Embryonic facial prominence (tissue), 1 donor: ENCODE data around the gene RAD50.

Experiments
- DNase-seq: peaks from one replicate; pipeline ENCODE4 v3.0.0-alpha.2; 2016; ENCODE audit errors: extremely low spot score

The RAD50 gene

DNA sequence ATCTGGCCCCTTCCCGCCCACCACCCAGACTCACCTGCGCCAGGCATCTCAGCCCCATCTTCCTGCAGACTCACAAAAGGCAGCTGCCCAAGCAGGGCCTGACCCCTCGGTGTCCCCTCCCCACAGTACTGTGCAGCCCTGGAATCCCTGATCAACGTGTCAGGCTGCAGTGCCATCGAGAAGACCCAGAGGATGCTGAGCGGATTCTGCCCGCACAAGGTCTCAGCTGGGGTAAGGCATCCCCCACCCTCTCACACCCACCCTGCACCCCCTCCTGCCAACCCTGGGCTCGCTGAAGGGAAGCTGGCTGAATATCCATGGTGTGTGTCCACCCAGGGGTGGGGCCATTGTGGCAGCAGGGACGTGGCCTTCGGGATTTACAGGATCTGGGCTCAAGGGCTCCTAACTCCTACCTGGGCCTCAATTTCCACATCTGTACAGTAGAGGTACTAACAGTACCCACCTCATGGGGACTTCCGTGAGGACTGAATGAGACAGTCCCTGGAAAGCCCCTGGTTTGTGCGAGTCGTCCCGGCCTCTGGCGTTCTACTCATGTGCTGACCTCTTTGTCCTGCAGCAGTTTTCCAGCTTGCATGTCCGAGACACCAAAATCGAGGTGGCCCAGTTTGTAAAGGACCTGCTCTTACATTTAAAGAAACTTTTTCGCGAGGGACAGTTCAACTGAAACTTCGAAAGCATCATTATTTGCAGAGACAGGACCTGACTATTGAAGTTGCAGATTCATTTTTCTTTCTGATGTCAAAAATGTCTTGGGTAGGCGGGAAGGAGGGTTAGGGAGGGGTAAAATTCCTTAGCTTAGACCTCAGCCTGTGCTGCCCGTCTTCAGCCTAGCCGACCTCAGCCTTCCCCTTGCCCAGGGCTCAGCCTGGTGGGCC, 103.1 kb downstream of the RAD50 start:
- no peak for DNase-seq

DNA sequence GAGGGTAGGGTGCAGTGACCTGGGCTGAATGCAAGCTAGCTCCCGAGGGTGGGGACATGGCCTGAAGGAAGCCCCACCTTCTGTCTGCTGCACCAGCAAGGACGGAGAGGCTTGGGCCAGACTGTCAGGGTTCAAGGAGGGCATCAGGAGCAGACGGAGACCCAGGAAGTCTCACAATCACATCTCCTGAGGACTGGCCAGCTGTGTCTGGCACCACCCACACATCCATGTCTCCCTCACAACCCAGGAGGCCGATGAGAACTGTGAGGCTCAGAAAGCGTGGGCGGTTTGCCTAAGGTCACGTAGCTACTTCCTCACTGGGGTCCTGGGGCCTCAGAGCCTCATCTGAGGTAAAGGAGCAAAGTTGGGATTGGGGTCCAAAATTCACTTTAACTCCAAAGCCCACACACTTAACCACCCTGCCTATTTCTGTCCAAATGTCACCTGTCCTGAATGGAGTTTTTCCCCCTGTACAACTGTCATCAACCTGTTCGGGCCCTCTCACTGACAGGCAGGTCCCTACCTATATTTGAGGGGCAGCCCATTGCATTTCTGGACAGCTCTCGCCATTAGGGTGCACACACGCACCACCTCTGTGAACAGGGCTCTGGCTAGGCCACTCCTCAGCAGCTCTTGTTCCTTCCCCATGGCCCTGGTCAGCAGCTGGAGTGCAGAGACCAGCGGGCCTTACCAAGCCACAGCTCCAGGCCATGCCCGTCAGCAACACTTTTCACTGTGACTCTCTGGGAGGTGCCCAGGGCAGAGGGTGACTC, 104.6 kb downstream of the RAD50 start:
- DNase-seq: no peak

DNA sequence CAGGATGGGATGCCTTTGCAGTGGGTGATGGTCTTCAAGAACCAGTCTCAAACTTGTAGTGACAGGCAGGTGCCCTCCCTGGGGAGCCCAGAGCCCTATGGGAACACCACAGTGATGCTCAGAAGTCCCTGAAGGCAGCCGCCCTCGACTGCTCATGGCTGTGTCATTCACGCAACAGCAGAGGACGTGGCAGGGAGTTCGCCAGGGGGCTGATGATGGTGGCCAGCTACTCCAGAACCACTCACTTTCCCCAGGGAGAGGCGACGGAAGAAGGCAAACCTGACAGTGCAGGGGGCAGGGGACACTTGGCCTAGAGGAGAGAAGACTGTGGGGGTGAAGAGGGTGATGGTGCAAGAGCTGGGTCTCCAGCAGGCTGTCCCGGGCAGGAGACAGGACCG, 105.2 kb downstream of the RAD50 start:
- no peak for DNase-seq

DNA sequence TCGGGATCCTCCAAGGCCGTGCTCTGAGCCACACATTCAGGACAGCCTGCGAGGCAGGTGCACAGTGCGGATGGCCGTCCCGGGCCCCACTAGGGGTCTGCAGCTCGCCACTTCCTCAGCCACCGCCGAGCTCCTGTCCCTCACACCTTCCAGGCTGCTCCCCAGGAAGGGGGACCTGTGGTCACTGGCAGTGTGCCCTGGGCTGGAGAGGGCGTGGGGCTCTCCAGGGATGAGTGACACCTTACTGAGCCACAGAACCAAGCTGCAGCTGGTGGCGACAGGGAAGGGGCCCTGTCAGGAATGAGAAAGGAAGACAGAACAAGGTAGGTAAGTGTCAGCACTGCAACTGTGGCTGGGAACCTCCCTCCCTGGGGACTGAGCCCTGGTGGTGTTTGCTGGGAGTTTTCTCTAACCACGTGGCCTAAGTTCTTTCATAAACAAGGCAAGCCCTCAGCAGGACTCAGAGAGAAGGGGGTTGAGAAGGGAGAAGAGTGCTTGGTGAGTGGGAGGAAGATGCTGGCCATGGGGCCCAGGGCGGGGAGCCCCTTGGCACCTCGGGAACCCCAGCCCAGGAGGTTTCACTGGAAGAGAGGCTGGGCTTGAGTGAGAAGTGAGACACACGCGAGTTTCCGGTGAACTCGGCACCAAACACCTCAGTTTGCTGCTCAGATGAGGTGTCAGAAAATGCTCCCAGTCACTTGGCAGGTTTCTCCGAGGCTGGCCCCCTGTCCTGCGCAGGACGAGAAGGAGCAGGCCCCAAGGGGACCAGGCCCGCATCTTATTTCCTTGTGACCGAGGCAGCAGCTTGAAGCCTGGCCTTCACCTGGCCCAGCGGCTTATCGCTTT, 106.4 kb downstream of the RAD50 start:
- no peak for DNase-seq

DNA sequence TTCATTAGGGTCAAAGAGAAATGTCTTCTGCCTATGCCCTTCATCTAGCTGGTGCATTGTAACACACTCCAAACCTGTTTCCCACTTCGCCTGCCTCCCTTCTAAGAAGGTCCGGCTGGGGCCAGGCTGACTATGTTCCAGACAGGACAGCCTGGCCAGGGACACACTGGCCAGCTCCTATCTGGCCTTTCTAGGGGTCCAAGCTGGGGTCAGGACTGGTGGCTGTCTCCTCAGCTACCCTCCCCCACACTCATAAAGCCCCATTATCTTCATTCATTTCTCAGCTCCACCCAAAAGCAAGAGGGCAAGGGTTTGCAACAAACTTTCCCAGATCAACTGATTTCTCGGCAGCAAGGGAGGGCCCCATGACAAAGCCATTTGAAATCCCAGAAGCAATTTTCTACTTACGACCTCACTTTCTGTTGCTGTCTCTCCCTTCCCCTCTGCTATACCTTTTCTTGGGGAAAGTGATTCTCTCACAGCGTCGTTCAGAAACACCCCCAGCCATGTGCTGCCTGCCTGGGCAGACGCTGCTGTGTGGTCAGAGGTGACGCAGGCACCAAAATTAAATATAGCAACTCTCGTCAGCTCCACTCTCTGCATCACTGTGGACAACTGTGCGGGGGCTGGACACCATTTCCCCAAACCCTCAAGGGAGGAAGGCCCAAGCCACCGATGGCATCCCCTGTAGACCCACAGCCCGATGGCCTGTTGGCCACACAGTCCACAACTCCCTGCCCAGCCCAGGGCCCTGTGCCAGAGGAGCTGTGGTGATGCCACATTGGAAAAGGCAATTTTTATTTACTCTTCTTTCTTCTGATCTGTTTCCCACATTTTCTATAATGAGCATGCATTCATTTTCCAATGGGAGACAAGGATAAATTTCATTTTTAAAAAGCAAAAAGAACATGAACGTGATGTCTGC, 107.3 kb downstream of the RAD50 start:
- DNase-seq: no peak

DNA sequence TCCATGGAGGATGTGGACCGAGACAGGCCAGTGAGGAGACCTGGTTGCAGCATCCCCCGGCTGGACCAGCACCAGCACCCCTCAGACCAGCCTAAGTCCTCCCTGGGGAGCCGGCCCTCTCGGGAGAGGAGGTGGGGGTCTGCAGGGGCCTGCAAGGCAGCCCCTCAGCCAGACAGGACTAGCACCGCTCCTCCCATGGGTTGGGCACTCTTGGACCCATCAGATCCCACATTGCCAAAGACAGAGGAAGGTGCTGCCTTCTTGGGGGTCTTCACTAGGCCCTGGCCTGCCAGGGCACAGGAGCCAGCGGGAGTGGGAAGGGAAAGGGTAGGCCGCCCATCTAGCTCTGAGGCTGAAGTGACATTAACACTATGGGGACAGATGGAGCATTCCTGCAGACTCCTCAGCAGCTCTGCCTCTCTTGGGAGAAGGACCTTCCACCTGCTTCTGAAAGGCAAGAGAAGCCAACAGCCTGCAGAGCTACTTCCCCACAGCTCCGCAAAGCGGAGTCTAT, 108.0 kb downstream of the RAD50 start:
- no peak for DNase-seq

DNA sequence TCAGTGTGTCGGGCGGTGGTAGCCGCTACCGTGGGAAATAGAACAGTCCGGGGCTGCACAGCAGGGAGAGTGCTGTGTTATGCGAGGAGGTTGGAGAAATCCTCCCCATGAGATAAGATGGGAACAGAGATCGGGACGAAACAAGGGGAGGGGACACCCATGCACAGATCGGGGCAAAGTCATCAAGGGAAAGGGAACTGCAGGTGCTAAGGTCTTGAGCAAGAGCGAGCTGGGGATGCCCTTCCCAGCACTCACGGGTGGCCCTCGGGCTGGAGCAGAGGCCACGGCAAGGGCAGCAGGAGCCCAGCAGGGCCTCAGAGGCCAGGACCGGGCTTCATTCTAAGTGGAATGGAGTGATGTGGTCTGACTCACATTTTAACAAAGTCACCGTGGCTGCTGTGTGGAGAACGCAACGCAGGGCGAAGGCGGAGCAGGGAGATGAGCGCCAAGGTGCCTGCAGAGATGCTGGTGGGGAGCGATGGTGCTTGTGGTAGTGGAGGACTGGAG, 108.8 kb downstream of the RAD50 start:
- DNase-seq: no peak

DNA sequence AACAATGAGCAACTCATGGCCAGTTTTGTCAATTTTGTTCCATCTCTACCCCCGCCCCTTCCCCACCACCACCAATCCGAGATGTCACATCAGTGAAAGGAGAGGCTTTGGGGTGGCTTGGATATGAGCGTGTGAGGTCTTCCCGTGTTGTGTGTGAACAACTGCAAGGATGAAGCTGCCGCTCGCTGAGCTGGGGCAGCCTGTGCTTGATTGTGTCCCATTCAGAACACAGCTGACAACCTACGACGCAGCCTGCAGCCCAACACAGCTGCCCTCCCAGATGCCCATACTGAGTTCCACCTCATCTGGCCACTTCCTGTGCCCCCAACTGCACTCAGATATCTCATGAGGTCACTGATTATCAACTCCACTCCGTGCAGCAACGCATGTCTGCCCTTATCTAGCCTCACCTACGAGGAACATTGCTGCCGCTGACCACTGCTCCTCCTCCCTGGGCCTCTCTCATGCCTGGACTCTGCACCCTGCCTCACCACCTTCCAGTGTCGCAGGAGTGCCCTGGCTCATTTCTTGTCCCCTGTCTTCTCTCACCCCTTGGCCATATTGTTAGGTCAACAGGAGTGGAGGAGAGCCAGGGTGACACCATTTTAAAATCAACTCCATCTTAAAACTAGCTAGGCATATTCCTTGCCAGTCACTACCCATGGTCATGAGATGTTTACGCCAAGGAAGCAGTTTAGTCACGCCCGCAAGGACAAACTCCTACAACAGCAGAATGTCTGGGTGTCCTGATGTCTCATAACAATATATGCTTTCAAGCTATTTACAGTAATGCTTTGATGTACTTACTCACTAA, 109.7 kb downstream of the RAD50 start:
- no peak for DNase-seq

DNA sequence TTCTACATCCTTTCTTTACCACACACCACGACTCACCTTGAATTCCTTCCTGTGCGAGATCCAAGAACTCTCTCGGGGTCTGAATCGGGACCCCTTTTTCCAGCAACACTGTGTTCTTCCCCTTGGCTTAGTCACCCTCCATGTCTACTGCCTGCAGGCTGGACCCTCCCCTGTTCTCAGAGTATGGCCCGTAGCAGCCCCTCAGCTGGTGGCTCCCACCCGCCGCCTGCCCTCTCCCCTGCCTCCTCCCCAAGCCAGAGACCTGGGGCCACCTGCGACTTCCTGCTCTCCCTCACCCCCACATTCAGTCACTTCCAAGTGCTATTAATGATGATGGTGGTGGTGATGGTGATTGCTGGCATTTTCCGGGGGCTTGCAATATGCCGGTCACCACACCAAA, 110.5 kb downstream of the RAD50 start:
- no peak for DNase-seq

DNA sequence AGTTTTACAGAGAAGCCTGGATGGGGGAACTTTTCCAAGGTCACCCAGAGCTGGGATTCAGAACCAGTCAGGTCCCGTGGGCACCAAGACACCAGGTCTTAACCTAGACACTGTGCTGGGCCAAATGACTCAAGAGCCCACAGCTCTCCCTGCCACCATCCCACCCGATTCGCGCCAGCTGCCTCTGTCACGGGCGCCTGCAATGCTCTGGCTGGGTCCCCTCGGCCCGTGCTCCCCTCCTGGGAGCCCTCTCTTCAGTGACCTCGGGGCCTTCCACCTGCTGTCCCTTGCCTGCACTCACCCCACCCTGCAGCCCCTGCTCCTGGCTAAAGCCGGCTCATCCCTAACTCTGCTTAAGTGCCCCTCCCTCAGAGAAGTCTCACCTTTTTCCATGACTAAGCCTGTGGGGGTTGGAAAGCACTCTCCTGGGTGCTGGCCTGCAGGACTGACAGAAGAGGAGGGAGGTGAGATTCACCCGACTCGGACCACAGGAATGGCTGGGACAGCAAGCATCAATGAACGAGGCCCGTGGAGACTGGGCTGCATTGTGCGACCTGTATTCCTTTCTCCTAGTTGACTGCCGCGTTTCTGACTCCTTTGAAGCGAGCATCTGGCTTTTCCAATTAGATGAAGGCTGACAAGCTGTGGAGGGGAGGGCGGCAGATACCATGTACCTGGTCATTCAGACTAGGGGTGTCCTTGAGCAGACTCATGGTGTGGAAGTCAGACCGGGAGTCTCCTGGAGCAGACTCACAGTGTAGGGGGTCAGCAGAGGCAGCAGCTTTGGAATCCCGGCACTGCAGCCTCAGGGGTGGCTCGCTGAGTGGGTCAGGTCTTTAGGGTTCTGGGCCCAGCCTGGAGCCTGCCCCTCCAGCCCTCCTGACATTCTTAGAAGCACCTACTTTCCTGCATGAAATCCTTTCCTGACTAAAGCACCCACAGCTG, 111.3 kb downstream of the RAD50 start:
- no peak for DNase-seq

DNA sequence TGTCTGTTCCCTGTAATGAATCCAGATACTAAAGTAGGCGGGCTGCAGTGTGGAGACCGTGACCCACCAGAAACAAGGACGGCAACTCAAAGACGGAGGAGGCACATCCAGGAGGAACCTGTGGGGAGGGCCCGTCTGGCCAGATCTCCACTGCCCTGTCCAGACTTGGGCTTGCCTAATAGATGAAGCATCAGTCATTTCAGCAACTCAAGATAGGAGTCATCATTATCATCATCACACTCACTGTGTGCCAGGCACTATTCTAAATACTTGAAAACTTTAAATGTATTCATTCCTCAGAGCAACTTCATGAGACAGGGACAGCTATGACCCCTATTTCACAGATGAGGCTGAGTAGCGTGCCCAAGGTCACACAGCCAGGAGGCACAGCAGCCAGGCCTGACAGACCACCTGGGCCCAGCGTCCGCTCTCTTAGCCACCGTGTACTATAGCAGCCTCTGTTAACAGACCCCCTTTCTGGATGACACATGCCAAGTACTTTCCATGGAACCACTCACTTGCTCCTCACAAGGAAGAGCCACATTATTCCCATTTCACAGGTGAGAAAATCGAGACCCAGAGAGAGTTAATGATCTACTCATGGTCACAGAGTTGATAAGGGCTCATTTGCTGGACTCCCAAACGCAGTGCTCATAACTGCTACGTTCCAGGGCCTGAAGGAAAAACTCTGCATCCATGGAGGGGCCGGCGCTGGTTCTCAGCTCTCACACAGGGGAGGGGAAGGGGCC, 112.1 kb downstream of the RAD50 start:
- DNase-seq: no peak

DNA sequence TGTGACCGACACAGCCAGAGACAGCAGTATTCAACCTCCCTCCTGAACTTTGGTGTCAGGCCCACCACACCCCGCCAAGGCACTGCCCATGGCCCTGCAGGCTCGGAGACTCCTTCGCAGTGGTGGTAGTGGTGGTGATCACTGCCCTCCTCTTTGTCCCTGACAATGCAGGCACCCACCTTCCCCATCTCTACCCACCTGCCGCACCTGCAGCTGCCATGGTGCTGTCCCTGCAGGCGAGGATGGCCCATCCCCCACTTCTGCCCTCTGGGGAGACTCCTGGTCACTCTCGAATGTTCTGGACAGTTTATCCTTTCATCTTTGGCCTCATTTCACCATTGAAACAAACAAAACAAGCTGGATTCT, 112.7 kb downstream of the RAD50 start:
- no peak for DNase-seq

DNA sequence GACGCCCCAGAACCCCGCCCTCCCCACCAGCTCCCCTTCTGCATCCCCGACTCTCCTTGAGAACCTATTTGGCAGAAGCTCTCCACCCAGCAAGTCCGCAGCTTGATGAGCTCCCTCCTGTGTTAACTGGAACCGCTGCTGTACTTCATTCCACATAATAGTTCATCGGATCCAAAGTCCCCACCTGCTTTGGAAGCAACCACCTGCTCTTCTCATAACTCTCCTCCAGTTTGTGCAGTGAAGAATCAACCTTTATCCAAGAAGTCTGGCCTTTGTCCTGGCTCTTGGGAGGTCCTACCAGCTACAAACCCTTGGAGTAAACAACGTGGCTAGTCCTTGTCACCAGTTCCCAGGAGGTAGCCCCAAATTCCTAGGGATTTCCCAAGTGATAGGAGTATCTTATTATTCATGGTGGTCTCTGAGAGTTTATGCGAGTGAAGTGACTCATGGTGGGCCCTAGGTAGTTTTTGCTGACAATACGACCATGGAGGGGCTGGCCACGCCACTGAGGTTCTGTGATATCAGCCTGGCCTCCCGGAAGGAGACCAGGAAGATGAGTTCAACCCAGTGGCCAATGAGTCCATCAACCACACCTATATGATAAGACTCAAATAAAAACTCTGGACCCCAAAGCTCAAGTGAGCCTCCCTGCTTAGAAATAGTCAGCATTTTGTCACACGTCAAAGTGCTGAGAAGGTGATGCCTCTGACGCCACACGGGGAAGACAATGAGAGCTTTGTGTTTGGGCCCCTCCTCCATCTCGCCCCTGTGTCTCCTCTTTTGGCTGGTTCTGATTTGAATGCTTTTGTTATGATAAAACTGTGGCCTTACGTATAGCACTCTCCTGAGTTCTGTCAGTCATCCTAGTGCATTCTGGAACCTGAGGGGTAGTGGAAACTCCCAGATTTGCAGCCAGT, 113.4 kb downstream of the RAD50 start:
- DNase-seq: no peak

DNA sequence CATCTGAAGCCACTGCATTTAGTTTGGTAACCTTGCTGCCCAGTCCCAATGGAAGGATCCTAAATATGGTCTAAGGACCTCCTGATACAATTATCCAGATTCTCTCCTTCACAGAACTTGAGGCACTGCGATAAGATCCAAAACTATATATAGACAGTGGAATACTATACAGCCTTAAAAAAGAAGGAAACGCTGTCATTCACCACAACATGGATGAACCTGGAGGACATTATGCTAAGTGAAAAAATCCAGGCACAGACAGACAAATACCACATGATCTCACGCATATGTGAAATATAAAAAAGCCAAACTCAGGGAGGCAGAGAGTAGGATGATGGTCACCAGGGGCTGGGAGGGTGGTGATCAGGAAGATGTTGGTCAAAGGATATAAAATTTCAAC, 114.2 kb downstream of the RAD50 start:
- DNase-seq: no peak

DNA sequence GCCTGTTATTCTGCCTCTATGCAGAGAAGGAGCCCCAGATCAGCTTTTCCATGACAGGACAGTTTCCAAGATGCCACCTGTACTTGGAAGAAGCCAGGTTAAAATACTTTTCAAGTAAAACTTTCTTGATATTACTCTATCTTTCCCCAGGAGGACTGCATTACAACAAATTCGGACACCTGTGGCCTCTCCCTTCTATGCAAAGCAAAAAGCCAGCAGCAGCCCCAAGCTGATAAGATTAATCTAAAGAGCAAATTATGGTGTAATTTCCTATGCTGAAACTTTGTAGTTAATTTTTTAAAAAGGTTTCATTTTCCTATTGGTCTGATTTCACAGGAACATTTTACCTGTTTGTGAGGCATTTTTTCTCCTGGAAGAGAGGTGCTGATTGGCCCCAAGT, 116.7 kb downstream of the RAD50 start:
- DNase-seq: no peak

DNA sequence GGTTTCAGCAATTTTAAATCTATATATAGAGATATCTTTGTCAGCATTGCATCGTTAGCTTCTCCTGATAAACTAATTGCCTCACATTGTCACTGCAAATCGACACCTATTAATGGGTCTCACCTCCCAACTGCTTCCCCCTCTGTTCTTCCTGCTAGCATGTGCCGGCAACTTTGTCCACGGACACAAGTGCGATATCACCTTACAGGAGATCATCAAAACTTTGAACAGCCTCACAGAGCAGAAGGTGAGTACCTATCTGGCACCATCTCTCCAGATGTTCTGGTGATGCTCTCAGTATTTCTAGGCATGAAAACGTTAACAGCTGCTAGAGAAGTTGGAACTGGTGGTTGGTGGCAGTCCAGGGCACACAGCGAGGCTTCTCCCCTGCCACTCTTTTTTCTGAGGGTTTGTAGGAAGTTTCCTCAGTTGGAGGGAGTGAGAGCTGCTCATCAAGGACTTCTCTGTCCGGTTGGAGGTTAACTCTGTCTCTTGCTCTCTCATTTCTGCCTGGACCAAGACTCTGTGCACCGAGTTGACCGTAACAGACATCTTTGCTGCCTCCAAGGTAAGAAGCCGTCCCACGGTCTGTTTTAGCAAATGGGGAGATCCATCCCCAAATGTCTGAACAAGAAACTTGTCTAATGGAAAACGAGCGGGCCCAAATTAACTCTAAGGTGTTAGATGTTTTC, 117.3 kb downstream of the RAD50 start, which contains the start of gene IL4:
Gene IL4 (plus strand): TSS at position 51 of the 692 bp plus-strand sequence. CDS start 62 bp downstream, at position 113.
- DNase-seq: no peak
